HL-60 (cell line): ENCODE results near the gene GRHL1.

Source experiments
- DNase-seq, 2 experiments: peaks; one replicate each; pipeline ENCODE4 v3.0.0-alpha.2; 2010 to 2020; ENCODE audit warnings: low read depth in 1 of 2, low spot score in 1 of 2
- H3K27ac ChIP-seq: fragments of 250-450 bp; sonication (Bioruptor Pico); replicated peaks from 2 replicates; pipeline ENCODE4 v1.5.1; 2020; ENCODE audit warnings: mild to moderate bottlenecking, moderate library complexity
- H3K27me3 ChIP-seq: fragments of 250-450 bp; sonication (Bioruptor Pico); 2 replicates; pipeline ENCODE4 v1.5.1; 2021; ENCODE audit warnings: mild to moderate bottlenecking, moderate library complexity; ENCODE audit not compliant: insufficient read depth, poor library complexity, severe bottlenecking
- H3K4me3 ChIP-seq: replicated peaks from 2 replicates; pipeline ENCODE4 v1.5.1; 2011; ENCODE audit warnings: mild to moderate bottlenecking, control low read depth, low read length; ENCODE audit not compliant: insufficient read depth
- CTCF ChIP-seq: IDR thresholded peaks from one replicate; pipeline ENCODE4 v1.5.1; 2011; ENCODE audit warnings: low read length, control low read depth, inconsistent platforms; ENCODE audit not compliant: insufficient read depth
- GABPA ChIP-seq: IDR thresholded peaks from 2 replicates; pipeline ENCODE4 v1.6.1; 2012; ENCODE audit warnings: low read depth
- POLR2AphosphoS5 ChIP-seq: IDR thresholded peaks from 2 replicates; pipeline ENCODE4 v1.6.1; 2012; ENCODE audit warnings: low read depth
- SPI1 ChIP-seq: IDR thresholded peaks from 2 replicates; pipeline ENCODE4 v1.6.1; 2012; ENCODE audit warnings: low read depth, mild to moderate bottlenecking, borderline replicate concordance
- TF ChIP-seq, protein P1 (sequence below): IDR thresholded peaks from 2 replicates; pipeline ENCODE4 v1.6.1; 2012; ENCODE audit warnings: low read depth; ENCODE audit not compliant: insufficient replicate concordance

Gene GRHL1

DNA sequence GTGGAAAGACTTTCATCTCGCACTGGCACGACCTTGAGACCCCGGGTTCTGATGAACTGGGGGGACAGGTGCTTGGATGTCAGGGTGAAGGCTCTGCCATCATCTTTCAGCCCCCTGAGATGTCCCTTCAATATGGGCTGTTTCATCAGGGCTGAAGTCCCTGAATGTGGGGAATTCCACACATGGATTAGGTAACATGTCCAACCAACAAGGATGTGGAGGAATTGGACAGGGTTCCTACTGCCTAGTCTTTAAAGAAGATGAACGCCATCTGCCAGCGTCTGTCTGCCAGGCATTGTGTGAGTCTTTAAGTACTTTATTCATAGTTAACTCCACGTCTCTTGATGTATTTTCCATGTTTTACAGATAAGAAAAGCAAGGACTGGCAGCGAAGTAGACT is 5.9 kb upstream of the GRHL1 start:
- H3K4me3 ChIP-seq, result no peak overlapping the region

GRCh38 chr2:9946076-9946475 is 5.4 kb upstream of the GRHL1 start:
- Histone ChIP-seq H3K27me3 (peaks cover 17% of the 10 kb centered on the region), H3K4me3 (no peak overlapping the region), H3K27ac (no peak overlapping the region)
- DNase-seq, result no peak
- TF ChIP-seq CTCF, result no peak
- TF ChIP-seq, protein P1, sequence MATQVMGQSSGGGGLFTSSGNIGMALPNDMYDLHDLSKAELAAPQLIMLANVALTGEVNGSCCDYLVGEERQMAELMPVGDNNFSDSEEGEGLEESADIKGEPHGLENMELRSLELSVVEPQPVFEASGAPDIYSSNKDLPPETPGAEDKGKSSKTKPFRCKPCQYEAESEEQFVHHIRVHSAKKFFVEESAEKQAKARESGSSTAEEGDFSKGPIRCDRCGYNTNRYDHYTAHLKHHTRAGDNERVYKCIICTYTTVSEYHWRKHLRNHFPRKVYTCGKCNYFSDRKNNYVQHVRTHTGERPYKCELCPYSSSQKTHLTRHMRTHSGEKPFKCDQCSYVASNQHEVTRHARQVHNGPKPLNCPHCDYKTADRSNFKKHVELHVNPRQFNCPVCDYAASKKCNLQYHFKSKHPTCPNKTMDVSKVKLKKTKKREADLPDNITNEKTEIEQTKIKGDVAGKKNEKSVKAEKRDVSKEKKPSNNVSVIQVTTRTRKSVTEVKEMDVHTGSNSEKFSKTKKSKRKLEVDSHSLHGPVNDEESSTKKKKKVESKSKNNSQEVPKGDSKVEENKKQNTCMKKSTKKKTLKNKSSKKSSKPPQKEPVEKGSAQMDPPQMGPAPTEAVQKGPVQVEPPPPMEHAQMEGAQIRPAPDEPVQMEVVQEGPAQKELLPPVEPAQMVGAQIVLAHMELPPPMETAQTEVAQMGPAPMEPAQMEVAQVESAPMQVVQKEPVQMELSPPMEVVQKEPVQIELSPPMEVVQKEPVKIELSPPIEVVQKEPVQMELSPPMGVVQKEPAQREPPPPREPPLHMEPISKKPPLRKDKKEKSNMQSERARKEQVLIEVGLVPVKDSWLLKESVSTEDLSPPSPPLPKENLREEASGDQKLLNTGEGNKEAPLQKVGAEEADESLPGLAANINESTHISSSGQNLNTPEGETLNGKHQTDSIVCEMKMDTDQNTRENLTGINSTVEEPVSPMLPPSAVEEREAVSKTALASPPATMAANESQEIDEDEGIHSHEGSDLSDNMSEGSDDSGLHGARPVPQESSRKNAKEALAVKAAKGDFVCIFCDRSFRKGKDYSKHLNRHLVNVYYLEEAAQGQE, result no peak
- TF ChIP-seq SPI1, result no peak
- TF ChIP-seq GABPA, result no peak
- no peak for TF ChIP-seq POLR2AphosphoS5

More for the DNA sequence above, 5.9 kb upstream of the GRHL1 start:
- Histone ChIP-seq H3K27ac (no peak overlapping the region), H3K27me3 (peaks cover 17% of the 10 kb centered on the region)
- DNase-seq, result no peak
- TF ChIP-seq POLR2AphosphoS5 (no peak), CTCF (no peak), SPI1 (no peak), GABPA (no peak)
- TF ChIP-seq, protein P1, result no peak

DNA sequence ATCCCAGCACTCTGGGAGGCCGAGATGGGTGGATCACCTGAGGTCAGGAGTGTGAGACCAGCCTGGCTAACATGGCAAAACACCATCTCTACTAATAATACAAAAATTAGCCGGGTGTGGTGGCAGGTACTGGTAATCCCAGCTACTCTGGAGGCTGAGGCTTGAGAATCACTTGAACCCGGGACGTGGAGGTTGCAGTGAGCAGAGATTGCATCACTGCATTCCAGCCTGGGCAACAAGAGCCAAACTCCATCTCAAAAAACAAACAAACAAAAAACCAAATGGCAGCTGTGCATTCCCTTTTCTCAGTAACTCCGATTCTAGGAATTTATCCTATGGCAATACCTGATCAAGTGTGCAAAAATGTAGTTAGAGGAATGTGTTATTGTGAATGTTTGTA is 4.7 kb upstream of the GRHL1 start:
- no peak overlapping the region for H3K4me3 ChIP-seq
- H3K27ac ChIP-seq, result no peak overlapping the region
- H3K27me3 ChIP-seq, result peaks cover 17% of the 10 kb centered on the region
- TF ChIP-seq GABPA (no peak), CTCF (no peak), SPI1 (no peak), POLR2AphosphoS5 (no peak)
- DNase-seq, result no peak

DNA sequence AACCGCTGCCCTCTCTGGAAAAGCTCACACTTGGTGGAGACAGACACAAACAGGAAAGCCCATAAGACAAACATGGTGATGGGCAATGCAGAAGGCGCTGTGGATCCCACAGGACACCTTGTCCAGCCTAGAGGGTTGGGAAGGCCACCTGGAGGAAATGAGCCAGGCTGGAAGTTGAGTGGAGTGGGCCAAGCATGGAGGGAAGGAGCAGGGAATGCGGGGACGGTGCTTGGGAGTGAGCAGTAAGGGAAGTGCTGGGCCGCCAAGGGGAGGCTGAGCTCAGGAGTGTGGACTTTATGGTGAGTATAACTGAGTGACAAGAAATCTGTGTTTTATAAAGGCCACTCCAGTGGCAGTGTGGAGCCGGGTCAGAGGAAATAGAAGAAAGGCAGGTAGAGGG is 2.8 kb upstream of the GRHL1 start:
- TF ChIP-seq GABPA, result no peak
- no peak for TF ChIP-seq POLR2AphosphoS5
- no peak for TF ChIP-seq SPI1
- no peak for TF ChIP-seq CTCF
- no peak overlapping the region for H3K27ac ChIP-seq
- H3K4me3 ChIP-seq, result no peak overlapping the region
- peaks cover 30% of the 10 kb centered on the region for H3K27me3 ChIP-seq
- DNase-seq, result no peak
